ENCODE measurements around the gene PTPRO.

Gene PTPRO

DNA sequence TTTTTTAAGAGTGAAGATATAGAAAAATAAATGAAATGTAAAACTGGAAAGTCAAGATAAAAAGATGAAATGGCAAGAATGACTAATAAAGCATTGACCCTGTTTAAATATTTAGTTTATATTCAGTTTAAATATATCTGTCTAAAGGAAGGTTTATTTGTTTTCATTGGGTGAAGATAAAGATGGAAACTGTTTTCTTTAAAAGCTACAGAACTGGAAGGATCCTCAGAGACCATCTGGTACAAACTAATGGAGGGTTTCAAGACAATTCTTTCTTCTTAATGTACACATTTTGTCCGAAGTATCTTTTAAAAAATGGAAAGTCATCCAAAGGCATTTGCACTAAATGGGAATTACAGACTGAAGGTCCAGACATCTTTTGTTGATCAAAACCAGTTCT lies 324.3 kb downstream of the PTPRO start:
- DNase-seq (ENCODE audit: low read depth, low spot score), result no peak

Measured in smooth muscle cell of the brain vasculature (primary cell).